ENCODE data around the gene PAX5.

PAX5 gene

GRCh38 chr9:37011530-37011929 lies 22.5 kb downstream of the PAX5 start:
- DNase-seq, result no peak

- no peak for DNase-seq
These were observed 23.1 kb downstream of the PAX5 start for GRCh38 chr9:37010976-37011375.

- no peak for DNase-seq
These were observed 23.9 kb downstream of the PAX5 start for GRCh38 chr9:37010180-37010579.

GRCh38 chr9:37007295-37007694 lies 26.8 kb downstream of the PAX5 start:
- no peak for DNase-seq

- DNase-seq, result no peak
These were observed 28.4 kb downstream of the PAX5 start for GRCh38 chr9:37005517-37006140.

- DNase-seq, result no peak
These were observed 29.6 kb downstream of the PAX5 start for GRCh38 chr9:37004424-37004935.

GRCh38 chr9:37002413-37003217 lies 31.5 kb downstream of the PAX5 start:
- peak in 1 of 2 donors; percentile 23 for DNase-seq

GRCh38 chr9:37002036-37002412 lies 32.0 kb downstream of the PAX5 start:
- no peak for DNase-seq

GRCh38 chr9:37001459-37001858 lies 32.6 kb downstream of the PAX5 start:
- DNase-seq, result no peak

GRCh38 chr9:36999728-37000333 lies 34.2 kb downstream of the PAX5 start:
- DNase-seq, result no peak

- DNase-seq, result no peak
These were observed 36.7 kb downstream of the PAX5 start for GRCh38 chr9:36997414-36997813.

GRCh38 chr9:36996706-36997086 lies 37.4 kb downstream of the PAX5 start:
- DNase-seq, result no peak

- peak; percentile 48 to 50 for DNase-seq
These were observed 38.0 kb downstream of the PAX5 start for GRCh38 chr9:36995927-36996705.

GRCh38 chr9:36993933-36994764 lies 39.9 kb downstream of the PAX5 start:
- DNase-seq, result peak in 1 of 2 donors; percentile 80

GRCh38 chr9:36992501-36993316 lies 41.4 kb downstream of the PAX5 start:
- no peak for DNase-seq

- DNase-seq, result no peak
These were observed 42.4 kb downstream of the PAX5 start for GRCh38 chr9:36991516-36992134.

- no peak for DNase-seq
These were observed 45.2 kb downstream of the PAX5 start for GRCh38 chr9:36988848-36989247.

GRCh38 chr9:36987891-36988290 lies 46.2 kb downstream of the PAX5 start:
- DNase-seq, result no peak

- no peak for DNase-seq
These were observed 46.7 kb downstream of the PAX5 start for GRCh38 chr9:36987409-36987808.

- no peak for DNase-seq
These were observed 47.3 kb downstream of the PAX5 start for GRCh38 chr9:36986468-36987408.
